Activated B cell treated with CpG ODN at 0.5 μM for 24 hours (primary cell): Measurements from ENCODE around the gene TADA1. TPM values are rescaled to one million over a fixed set of nuclear protein-coding genes. Genes with fewer than 3 reads are reported as not detected.

Experiments
- ATAC-seq: fragments of 200-7000 bp; cut with Tn5 transposase; one replicate; pipeline ENCODE4 v1.10.0; 2021; ENCODE audit warnings: low read depth, mild to moderate bottlenecking, moderate library complexity
- CTCF ChIA-PET: fragments of 350-600 bp; sonication (Branson Sonifier 250); formaldehyde crosslinking; loops from one replicate; lab custom pipeline; 2021; ENCODE audit warnings: antibody characterized with exemption; lab: Charles Lee
- POLR2A ChIA-PET: fragments of 350-600 bp; sonication (Branson Sonifier 250); formaldehyde crosslinking; loops from one replicate; lab custom pipeline; 2021; ENCODE audit warnings: antibody characterized with exemption; lab: Charles Lee
- DNase-seq: peaks from one replicate; pipeline ENCODE4 v3.0.0; 2022
- H3K27ac Mint-ChIP-seq: one replicate; pipeline ENCODE4 v1.8.0; 2020; ENCODE audit warnings: mixed read lengths
- H3K27me3 Mint-ChIP-seq: one replicate; pipeline ENCODE4 v1.8.0; 2021; ENCODE audit warnings: mixed read lengths
- H3K36me3 Mint-ChIP-seq: one replicate; pipeline ENCODE4 v1.8.0; 2021; ENCODE audit warnings: low read depth, mixed read lengths
- H3K4me1 Mint-ChIP-seq: one replicate; pipeline ENCODE4 v1.8.0; 2021; ENCODE audit warnings: mixed read lengths
- H3K4me3 Mint-ChIP-seq: one replicate; pipeline ENCODE4 v1.8.0; 2020; ENCODE audit warnings: mild to moderate bottlenecking, mixed read lengths
- H3K9me3 Mint-ChIP-seq: one replicate; pipeline ENCODE4 v1.8.0; 2020; ENCODE audit warnings: mixed read lengths
- intact Hi-C: fragments of 100-400 bp; cut with micrococcal nuclease; formaldehyde crosslinking; loops from one replicate; pipeline ENCODE4 v1.15.1; 2024
- total RNA-seq: library from RNA; stranded (reverse); gene quantifications from 2 replicates; pipeline ENCODE4 v1.2.3, GENCODE V29; 2022
- TF ChIP-seq, protein P1 (sequence below): fragments of 200-600 bp; IDR thresholded peaks from one replicate; pipeline ENCODE4 v1.8.0; 2022; ENCODE audit warnings: antibody characterized with exemption, mild to moderate bottlenecking

Gene TADA1
- total RNA-seq, 1 donor from 2014 or later = 15.3 TPM

DNA sequence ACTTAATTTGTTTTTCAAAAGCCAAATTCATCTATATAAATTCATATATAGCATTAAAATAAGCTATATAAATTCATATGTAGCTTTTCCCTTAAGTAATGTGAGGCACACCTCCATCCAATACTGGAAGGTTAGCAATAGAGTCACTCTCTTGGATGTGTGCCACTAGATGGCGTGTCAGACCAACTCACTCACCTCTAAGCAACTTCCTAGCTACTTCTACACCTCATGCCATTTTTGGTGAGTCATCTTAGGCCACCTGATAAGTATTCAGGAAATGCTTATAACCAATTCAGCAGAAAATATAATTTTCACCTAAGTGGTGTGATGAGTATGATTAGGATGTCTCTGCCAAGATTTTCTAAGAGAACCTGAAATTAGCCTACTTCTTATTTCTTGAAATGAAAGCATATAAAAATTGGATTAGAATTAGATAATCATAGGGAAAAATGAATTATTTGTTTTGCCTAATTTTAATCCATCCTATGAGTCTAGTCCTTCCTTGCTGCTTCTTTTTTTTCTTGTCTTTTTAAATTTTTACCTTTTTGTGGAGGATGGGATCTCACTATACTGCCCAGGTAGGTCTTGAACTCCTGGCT is 34.4 kb upstream of the TADA1 start:
- CTCF ChIA-PET = interaction anchor here (0.6 to 14.5 kb wide), 35 partner anchors 8 to 637 kb away, joined by 3 to 700 read pairs (median 4); partner anchors contain the start of genes ILDR2, POGK, POU2F1 and TADA1
- Mint-ChIP-seq H3K27me3 (no peaks in the 10 kb centered on the region), H3K27ac (no peak overlapping the region)

DNA sequence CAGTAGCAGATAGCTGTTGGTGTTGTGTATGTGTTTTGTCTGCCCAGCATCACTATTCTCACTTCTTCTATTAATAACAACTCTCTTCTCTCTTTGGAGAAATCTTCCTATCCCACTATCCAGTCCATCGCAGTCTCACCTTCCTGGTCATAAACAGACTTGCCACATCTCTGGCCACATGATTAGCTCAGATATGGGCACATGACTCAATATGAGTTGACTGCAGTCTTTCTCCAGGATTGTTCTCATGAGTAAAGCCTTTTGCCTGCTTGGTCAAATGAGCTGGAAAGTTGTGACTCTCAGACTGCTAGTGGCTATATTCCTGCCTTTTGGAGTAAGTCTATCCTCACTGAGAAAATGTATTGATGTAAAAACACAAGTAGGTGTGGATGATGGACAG is 32.9 kb upstream of the TADA1 start:
- ChIA-PET POLR2A (interaction anchor here (2.7 kb wide), 1 partner anchor 150 kb away, joined by 34 read pairs; no protein-coding TSS in a partner anchor), CTCF (interaction anchor here (1.0 to 14.5 kb wide), 8 partner anchors 14 to 626 kb away, joined by 3 to 700 read pairs (median 10); partner anchors contain the start of gene TADA1)
- TF ChIP-seq, protein P1, sequence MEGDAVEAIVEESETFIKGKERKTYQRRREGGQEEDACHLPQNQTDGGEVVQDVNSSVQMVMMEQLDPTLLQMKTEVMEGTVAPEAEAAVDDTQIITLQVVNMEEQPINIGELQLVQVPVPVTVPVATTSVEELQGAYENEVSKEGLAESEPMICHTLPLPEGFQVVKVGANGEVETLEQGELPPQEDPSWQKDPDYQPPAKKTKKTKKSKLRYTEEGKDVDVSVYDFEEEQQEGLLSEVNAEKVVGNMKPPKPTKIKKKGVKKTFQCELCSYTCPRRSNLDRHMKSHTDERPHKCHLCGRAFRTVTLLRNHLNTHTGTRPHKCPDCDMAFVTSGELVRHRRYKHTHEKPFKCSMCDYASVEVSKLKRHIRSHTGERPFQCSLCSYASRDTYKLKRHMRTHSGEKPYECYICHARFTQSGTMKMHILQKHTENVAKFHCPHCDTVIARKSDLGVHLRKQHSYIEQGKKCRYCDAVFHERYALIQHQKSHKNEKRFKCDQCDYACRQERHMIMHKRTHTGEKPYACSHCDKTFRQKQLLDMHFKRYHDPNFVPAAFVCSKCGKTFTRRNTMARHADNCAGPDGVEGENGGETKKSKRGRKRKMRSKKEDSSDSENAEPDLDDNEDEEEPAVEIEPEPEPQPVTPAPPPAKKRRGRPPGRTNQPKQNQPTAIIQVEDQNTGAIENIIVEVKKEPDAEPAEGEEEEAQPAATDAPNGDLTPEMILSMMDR = no peak
- ATAC-seq (no peak), DNase-seq (no peak)
- no peak overlapping the region for H3K27ac Mint-ChIP-seq
- peaks cover 6% of the 10 kb centered on the region for H3K4me1 Mint-ChIP-seq
- no peaks in the 10 kb centered on the region for H3K36me3 Mint-ChIP-seq
- no peak overlapping the region for H3K4me3 Mint-ChIP-seq
- H3K9me3 Mint-ChIP-seq = peaks cover 7% of the 10 kb centered on the region
- intact Hi-C loops = no loop called here
- H3K27me3 Mint-ChIP-seq = no peaks in the 10 kb centered on the region

More for the DNA sequence above, 34.4 kb upstream of the TADA1 start:
- no peak overlapping the region for H3K4me3 Mint-ChIP-seq
- ATAC-seq (peak; percentile 99), DNase-seq (peak; percentile 37)
- no peaks in the 10 kb centered on the region for H3K36me3 Mint-ChIP-seq
- TF ChIP-seq, protein P1 = peak; percentile 61
- POLR2A ChIA-PET = interaction anchor here (0.6 to 2.7 kb wide), 5 partner anchors 9 to 310 kb away, joined by 3 to 34 read pairs (median 5); partner anchors contain the start of gene POU2F1
- intact Hi-C loops = loop anchor here (1.0 to 5.0 kb wide), 9 partner anchors 14 to 647 kb away; partner anchors contain the start of genes ILDR2 and POU2F1
- peaks cover 7% of the 10 kb centered on the region for H3K9me3 Mint-ChIP-seq
- peaks cover 6% of the 10 kb centered on the region for H3K4me1 Mint-ChIP-seq

DNA sequence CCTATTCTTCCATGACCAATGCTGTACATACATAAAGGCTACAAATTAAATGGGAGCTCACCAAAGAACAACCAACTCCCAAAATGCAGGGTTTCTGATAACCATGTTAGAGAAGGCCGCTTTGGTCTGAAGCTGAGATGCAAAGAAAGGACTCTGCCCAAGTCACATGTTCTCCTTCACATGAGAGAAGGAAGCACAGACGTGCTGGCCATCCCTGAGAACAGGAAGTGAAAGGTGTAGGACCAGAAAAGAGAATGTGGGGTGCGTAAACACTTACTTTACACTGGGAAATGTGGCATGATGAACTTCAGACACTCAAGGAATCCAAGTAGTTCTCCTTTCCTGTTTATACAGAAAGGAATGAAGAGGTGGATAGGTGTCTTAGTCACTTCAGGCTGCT is 31.7 kb upstream of the TADA1 start:
- Mint-ChIP-seq H3K4me1 (peaks cover 16% of the 10 kb centered on the region), H3K27me3 (no peaks in the 10 kb centered on the region), H3K27ac (no peak overlapping the region), H3K4me3 (no peak overlapping the region), H3K9me3 (peaks cover 7% of the 10 kb centered on the region), H3K36me3 (no peaks in the 10 kb centered on the region)
- ChIA-PET POLR2A (interaction anchor here (1.1 kb wide), 1 partner anchor 32 kb away, joined by 3 read pairs; the partner anchor contains the start of gene TADA1), CTCF (interaction anchor here (14.5 kb wide), 1 partner anchor 150 kb away, joined by 700 read pairs; no protein-coding TSS in a partner anchor)
- no peak for ATAC-seq
- DNase-seq = no peak
- intact Hi-C loops = no loop called here
- TF ChIP-seq, protein P1 = no peak

DNA sequence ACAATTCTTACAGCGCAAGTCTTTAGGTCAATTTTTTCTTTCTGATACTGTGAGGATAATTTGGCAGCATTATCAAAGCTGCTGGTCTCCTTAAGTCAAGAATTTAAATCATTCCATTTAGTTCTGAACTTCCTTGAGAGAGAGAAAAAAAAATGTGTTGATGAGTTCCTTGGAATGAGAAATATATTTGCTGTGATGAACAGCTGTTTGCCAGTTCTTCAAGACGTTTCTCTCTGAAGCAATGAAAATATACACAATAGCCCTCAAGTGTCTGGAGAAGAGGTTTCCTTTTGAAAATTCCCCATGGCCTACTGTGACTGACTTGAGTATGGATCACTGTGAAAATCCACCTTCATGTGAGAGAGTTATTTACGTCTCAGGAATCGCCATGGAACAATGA is 31.0 kb upstream of the TADA1 start:
- POLR2A ChIA-PET = interaction anchor here (1.1 kb wide), 1 partner anchor 31 kb away, joined by 3 read pairs; the partner anchor contains the start of gene TADA1
- Mint-ChIP-seq H3K36me3 (no peaks in the 10 kb centered on the region), H3K27me3 (no peaks in the 10 kb centered on the region)

More for the DNA sequence above, 31.0 kb upstream of the TADA1 start:
- H3K27ac Mint-ChIP-seq = no peak overlapping the region
- no peak for DNase-seq
- CTCF ChIA-PET = interaction anchor here (1.6 to 14.5 kb wide), 2 partner anchors 68 to 151 kb away, joined by 3 to 700 read pairs; partner anchors contain the start of gene ILDR2
- intact Hi-C loops = no loop called here
- H3K9me3 Mint-ChIP-seq = peaks cover 7% of the 10 kb centered on the region
- TF ChIP-seq, protein P1 = no peak
- H3K4me1 Mint-ChIP-seq = peaks cover 23% of the 10 kb centered on the region
- ATAC-seq = no peak
- H3K4me3 Mint-ChIP-seq = no peak overlapping the region
